H1 (cell line): ENCODE data around the gene TEF. TPM values are rescaled to one million over a fixed set of nuclear protein-coding genes. Genes with fewer than 3 reads are reported as not detected.

Experiments
- CTBP2 ChIP-seq: IDR thresholded peaks from 2 replicates; pipeline ENCODE4 v1.7.0; 2011; ENCODE audit warnings: borderline replicate concordance, mild to moderate bottlenecking, moderate library complexity, mixed read lengths, low read length; ENCODE audit not compliant: insufficient read depth, insufficient read length
- CTCF ChIP-seq, 3 experiments: IDR thresholded peaks; 1 replicate in 2 of 3; 2 replicates in 1 of 3; pipeline versions ENCODE4 v1.5.1 to v1.6.1; 2011; ENCODE audit warnings: low read length in 3 of 3, mild to moderate bottlenecking in 3 of 3, inconsistent platforms in 2 of 3, low read depth in 1 of 3, moderate library complexity in 1 of 3; ENCODE audit not compliant: insufficient read depth in 1 of 3; ENCODE audit errors: control extremely low read depth in 1 of 3
- PHF8 ChIP-seq: fragments of 200-600 bp; sonication (generic); conservative IDR thresholded peaks from 2 replicates; pipeline ENCODE4 v1.7.1; 2012; ENCODE audit warnings: low read depth, mild to moderate bottlenecking, inconsistent platforms, low read length, moderate library complexity
- SP1 ChIP-seq: IDR thresholded peaks from 2 replicates; pipeline ENCODE4 v1.6.1; 2011; ENCODE audit warnings: low read depth, low read length
- SP4 ChIP-seq: IDR thresholded peaks from 2 replicates; pipeline ENCODE4 v1.6.1; 2012; ENCODE audit warnings: low read length, inconsistent platforms
- polyA plus RNA-seq, 7 experiments: library from polyadenylated mRNA; depleted of rRNA in 3 of 7; stranded (reverse) in 5 of 7; unstranded in 2 of 7; fragments of >200 nt in 5 of 7; fragments of 200-250 nt in 2 of 7; gene quantifications; 1 replicate in 5 of 7; 2 replicates in 1 of 7; 4 replicates in 1 of 7; pipeline versions ENCODE4 v1.2.1 to v1.2.3, GENCODE V29; 2011 to 2013; ENCODE audit warnings: missing spikeins in 2 of 7, mixed read lengths in 2 of 7
- total RNA-seq: library from RNA; stranded (reverse); fragmentation: NEBNext Ultra II Directional; extraction: Animal tissue kit (Norgen Biotek cat#: 25700); gene quantifications from 2 replicates; pipeline ENCODE4 v1.2.1, GENCODE V29; 2021

The TEF gene
- total and polyA plus RNA-seq, 2 of the 8 experiments (the other 6 are each of a cell fraction or from before 2014, with no cell fraction given) = 7.4 to 9.0 TPM

GRCh38 chr22:41334215-41334614 is 47.5 kb upstream of the TEF start (continued):
- TF ChIP-seq CTCF (IDR thresholded peaks at IDR 0.05; ENCODE audit: control extremely low read depth in 1 of 3, insufficient read depth in 1 of 3, low read depth in 1 of 3, low read length in 3 of 3) (no peak), SP4 (no peak), SP1 (no peak), CTBP2 (no peak), PHF8 (no peak)
- TF ChIP-seq, all 59 proteins: peak for 0
